ENCODE measurements around the gene MPPED1. TPM values are rescaled to one million over a fixed set of nuclear protein-coding genes. Genes with fewer than 3 reads are reported as not detected.

Gene MPPED1
- total RNA-seq, 6 donors from 2014 or later = not detected

DNA sequence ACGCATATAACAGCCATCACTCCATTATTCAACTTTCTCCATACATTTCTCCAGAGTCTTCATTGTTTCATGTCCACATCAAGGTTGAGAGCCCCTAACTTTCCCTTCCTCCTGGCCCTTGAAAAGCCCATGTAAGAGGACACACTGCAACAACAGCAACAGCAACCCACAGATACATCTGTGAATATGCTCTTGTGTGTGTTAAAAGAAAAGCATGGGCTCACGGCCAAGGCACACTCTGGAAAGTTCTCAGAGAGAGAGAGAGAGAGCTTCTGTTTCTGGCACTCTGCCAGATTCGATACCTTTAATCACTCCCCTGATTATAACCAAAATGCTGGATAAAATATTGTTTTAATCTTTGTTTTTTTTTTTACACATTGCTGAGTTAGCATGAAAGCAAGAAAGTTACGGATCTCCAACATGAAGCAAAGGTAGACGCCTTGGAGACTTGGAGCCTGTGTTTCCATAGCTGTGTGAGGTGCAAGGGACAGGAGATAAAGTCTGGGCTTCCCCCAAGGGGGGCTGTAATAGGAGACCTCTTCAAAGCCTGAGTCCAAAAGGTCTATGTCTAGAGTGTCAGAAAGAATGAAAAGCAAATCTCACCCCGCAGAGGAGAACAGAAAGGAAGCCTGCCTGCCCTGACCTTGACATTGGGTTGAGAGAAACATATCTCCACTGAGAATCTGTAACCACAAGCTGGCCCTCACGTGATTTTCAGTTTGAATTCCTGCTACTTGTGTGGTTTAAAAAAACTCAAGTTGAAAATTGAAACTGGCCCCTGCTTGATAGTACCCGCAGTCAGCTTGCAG, 33.7 kb upstream of the MPPED1 start:
- DNase-seq = no peak
- peak in 1 of 2 donors; percentile 40 for ATAC-seq (ENCODE audit: low FRiP score in 2 of 2)

DNA sequence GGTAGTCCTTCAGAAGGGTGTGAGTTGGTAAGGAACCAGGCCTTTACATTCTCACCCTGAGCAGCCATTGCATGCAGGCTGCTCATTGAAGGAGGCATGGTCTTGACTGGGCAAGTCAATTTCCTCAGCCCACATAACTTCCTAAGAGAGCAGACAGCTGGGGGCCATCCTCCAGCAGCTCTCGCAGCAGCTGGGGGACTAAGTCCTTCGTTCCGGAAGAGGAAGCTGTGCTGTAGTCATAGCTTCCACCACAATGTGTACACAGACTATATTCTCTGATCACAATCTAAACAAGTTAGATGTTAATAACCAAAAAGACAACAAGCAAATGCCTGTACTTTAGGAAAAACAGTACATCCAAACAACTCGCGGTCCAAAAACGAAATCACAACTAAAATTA, 30.1 kb upstream of the MPPED1 start:
- TF ChIP-seq POLR2A (IDR thresholded peaks at IDR 0.05) (no peak), POLR2AphosphoS5 (IDR thresholded peaks at IDR 0.05) (no peak), EP300 (IDR thresholded peaks at IDR 0.05) (no peak)
- TF ChIP-seq, protein P1, sequence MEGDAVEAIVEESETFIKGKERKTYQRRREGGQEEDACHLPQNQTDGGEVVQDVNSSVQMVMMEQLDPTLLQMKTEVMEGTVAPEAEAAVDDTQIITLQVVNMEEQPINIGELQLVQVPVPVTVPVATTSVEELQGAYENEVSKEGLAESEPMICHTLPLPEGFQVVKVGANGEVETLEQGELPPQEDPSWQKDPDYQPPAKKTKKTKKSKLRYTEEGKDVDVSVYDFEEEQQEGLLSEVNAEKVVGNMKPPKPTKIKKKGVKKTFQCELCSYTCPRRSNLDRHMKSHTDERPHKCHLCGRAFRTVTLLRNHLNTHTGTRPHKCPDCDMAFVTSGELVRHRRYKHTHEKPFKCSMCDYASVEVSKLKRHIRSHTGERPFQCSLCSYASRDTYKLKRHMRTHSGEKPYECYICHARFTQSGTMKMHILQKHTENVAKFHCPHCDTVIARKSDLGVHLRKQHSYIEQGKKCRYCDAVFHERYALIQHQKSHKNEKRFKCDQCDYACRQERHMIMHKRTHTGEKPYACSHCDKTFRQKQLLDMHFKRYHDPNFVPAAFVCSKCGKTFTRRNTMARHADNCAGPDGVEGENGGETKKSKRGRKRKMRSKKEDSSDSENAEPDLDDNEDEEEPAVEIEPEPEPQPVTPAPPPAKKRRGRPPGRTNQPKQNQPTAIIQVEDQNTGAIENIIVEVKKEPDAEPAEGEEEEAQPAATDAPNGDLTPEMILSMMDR (IDR thresholded peaks at IDR 0.05) = no peak
- 55 to 58% methylated on average over 3 to 6 of the region's 6 CpGs for WGBS, 2 donors
- Histone ChIP-seq H3K4me3 (no peak overlapping the region), H3K36me3 (no peaks in the 10 kb centered on the region), H3K4me1 (peaks cover 13 to 20% (median 17%) of the 10 kb centered on the region in 4 donors), H3K27ac (no peak overlapping the region), H3K9me3 (no peaks in the 10 kb centered on the region), H3K27me3 (no peaks in the 10 kb centered on the region)
- DNase-seq = no peak
- no peak for ATAC-seq (ENCODE audit: low FRiP score in 2 of 2)

More for the DNA sequence above, 33.7 kb upstream of the MPPED1 start:
- WGBS, 2 donors = 20 to 21% methylated on average over 8 of the region's 8 CpGs
- no peaks in the 10 kb centered on the region for H3K9me3 ChIP-seq
- no peak for TF ChIP-seq POLR2A (IDR thresholded peaks at IDR 0.05)
- H3K4me1 ChIP-seq = peaks cover 10 to 16% (median 13%) of the 10 kb centered on the region in 4 donors
- H3K4me3 ChIP-seq = no peak overlapping the region
- H3K27ac ChIP-seq = no peak overlapping the region
- H3K36me3 ChIP-seq = no peaks in the 10 kb centered on the region
- no peaks in the 10 kb centered on the region for H3K27me3 ChIP-seq

DNA sequence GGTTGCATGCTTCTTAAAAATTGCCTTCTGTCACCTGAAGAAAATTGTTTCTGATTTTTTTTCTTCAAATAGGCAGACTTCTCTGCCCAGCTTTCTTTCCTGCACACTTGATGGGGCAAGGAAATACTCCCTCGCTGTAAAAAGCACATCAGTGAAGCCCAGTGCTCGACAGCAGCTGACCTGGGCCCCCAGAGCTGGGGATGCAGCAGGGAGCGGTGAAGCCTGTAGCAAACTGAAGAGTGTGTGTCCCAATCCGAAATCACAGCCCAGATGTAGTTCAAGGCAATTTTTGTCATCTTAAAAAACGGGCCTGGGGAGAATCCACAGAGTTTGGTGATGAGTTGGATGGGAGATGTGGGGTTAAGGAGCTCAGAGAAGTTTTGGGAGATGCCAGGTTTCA, 27.0 kb upstream of the MPPED1 start:
- no peak for DNase-seq

DNA sequence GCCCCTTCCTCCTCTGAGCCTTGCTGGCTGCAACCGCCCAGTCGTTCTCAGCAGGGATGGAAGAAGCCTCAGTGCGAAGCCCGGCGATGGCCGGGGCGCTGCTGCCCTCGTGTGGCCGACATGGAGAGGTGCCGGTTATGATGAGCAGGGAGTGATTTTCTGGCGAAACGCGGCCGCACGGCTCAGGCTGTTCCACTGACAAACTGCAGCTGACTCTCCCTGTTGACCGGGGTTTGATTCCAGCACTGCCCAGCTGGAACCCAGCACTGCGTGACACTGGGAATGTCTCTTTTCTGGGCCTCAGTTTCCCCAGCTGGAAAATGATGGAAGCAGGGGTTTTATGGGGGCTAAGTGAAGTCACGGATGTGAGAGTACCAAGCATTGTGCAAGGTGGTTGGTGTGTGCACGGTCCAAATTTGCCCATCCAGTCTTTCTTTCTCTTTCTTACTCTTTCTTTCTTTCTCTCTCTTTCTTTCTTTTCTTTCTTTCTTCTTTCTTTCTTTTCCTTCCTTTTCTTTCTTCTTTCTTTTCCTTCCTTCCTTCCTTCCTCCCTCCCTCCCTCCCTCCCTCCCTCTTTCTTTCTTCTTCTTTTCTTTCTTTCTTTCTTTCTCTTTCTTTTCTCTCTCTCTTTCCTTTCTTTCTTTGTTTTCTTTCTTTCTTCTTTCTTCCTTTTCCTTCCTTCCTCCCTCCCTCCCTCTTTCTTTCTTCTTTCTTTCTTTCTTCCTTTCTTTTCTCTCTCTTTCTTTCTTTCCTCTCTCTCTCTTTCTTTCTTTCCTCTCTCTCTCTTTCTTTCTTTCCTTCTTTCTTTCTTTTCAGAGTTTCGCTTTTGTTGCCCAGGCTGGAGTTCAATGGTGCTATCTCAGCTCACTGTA, 25.8 kb upstream of the MPPED1 start:
- DNase-seq (peak; percentile 76 to 95), ATAC-seq (ENCODE audit: low FRiP score in 2 of 2) (peak; percentile 88 to 93)
- Histone ChIP-seq H3K27me3 (no peaks in the 10 kb centered on the region), H3K4me1 (peaks cover 0 to 12% (median 4%) of the 10 kb centered on the region in 4 donors), H3K36me3 (no peaks in the 10 kb centered on the region), H3K9me3 (no peaks in the 10 kb centered on the region), H3K4me3 (no peak overlapping the region), H3K27ac (no peak overlapping the region)
- TF ChIP-seq POLR2AphosphoS5 (IDR thresholded peaks at IDR 0.05) = no peak
- TF ChIP-seq, protein P1 (IDR thresholded peaks at IDR 0.05) = peak; percentile 72 to 93 (median 88)
- WGBS, 2 donors = 7 to 20% methylated on average over 8 to 20 of the region's 20 CpGs

More for the DNA sequence above, 27.0 kb upstream of the MPPED1 start:
- Histone ChIP-seq H3K4me3 (no peak overlapping the region), H3K9me3 (no peaks in the 10 kb centered on the region), H3K27me3 (no peaks in the 10 kb centered on the region), H3K36me3 (no peaks in the 10 kb centered on the region), H3K27ac (no peak overlapping the region), H3K4me1 (peaks cover 0 to 12% (median 4%) of the 10 kb centered on the region in 4 donors)
- no peak for ATAC-seq (ENCODE audit: low FRiP score in 2 of 2)
- 62 to 63% methylated on average over 5 of the region's 5 CpGs for WGBS, 2 donors
- TF ChIP-seq, protein P1 (IDR thresholded peaks at IDR 0.05) = no peak
- TF ChIP-seq POLR2AphosphoS5 (IDR thresholded peaks at IDR 0.05) = no peak
- no peak for TF ChIP-seq POLR2A (IDR thresholded peaks at IDR 0.05)

DNA sequence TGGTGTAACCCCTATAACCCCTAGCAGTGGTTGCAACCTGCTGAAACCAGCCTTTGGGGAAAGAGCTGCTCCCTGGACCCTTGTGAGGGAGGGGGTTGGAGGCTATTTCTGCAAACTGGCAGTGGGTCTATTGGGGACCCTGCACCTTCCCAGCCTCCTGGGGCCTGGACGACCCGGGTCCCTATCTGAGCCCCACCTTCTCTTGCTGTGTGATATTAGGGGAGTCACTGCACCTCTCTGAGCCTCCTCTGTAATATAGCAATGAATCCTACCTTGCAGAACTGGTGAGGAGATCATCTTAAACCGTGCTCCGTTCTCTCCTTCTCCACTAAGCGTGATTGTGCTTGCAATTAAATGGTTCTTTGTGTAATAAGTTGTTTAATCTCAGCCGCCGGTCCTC, 24.0 kb upstream of the MPPED1 start:
- no peak overlapping the region for H3K27ac ChIP-seq
- WGBS, 2 donors = 66% methylated on average over 6 to 7 of the region's 7 CpGs
- TF ChIP-seq POLR2AphosphoS5 (IDR thresholded peaks at IDR 0.05) (no peak), POLR2A (IDR thresholded peaks at IDR 0.05) (no peak), EP300 (IDR thresholded peaks at IDR 0.05) (no peak)
- TF ChIP-seq, protein P1 (IDR thresholded peaks at IDR 0.05) = no peak
- H3K27me3 ChIP-seq = no peaks in the 10 kb centered on the region
- ATAC-seq (ENCODE audit: low FRiP score in 2 of 2) = no peak
- H3K9me3 ChIP-seq = no peaks in the 10 kb centered on the region
- H3K4me3 ChIP-seq = no peak overlapping the region
- no peak for DNase-seq
- H3K4me1 ChIP-seq = peaks cover 0 to 12% (median 4%) of the 10 kb centered on the region in 4 donors
- no peaks in the 10 kb centered on the region for H3K36me3 ChIP-seq

All from upper lobe of left lung (tissue), 6 donors.